SK-MEL-5 (cell line): ENCODE results near the gene DUXB. TPM values are rescaled to one million over a fixed set of nuclear protein-coding genes. Genes with fewer than 3 reads are reported as not detected.
A peak's percentile ranks its signal among the peaks of the same experiment; 100 is the strongest.

Experiments used
- DNase-seq: peaks from one replicate; pipeline ENCODE4 v3.0.0-alpha.2; 2016; ENCODE audit warnings: low read depth, low spot score
- in situ Hi-C: cut with HindIII; loops from 2 replicates; pipeline ENCODE4 v1.10.0; 2016; ENCODE audit warnings: low sequenced_read_pairs, high pct_unique_total_duplicates, low pct_unique_long_range_greater_than_20kb
- small RNA-seq, 2 experiments: library from RNA; depleted of rRNA; stranded (forward); fragments of <200 nt; gene quantifications; one replicate each; pipeline ENCODE3, GENCODE V24; 2014
- total RNA-seq: library from RNA; depleted of rRNA; stranded (reverse); fragments of >200 nt; shearing (Covaris generic); gene quantifications from 2 replicates; pipeline ENCODE4 v1.2.3, GENCODE V29; 2014; rRNA removed

DUXB gene
- total RNA-seq, 1 experiment from 2014 or later = not detected

GRCh38 chr16:75682308-75682707 lies 19.0 kb downstream of the DUXB start:
- in situ Hi-C loops = no loop called here
- no peak for DNase-seq

GRCh38 chr16:75679366-75679765 lies 21.9 kb downstream of the DUXB start:
- in situ Hi-C loops = no loop called here
- DNase-seq = no peak

GRCh38 chr16:75676909-75677308 lies 24.4 kb downstream of the DUXB start, which contains the start of gene CPHXL2:
Gene CPHXL2, minus strand, starts transcription at chr16:75677009. Its CDS starts 10 bp downstream, at chr16:75676999.
- DNase-seq = no peak
- in situ Hi-C loops = no loop called here

- DNase-seq = no peak
- in situ Hi-C loops = no loop called here
Observed at GRCh38 chr16:75667503-75667902, 33.8 kb downstream of the DUXB start.

- in situ Hi-C loops = no loop called here
- DNase-seq = peak; percentile 8
Observed at GRCh38 chr16:75660726-75661302, 40.4 kb downstream of the DUXB start.

GRCh38 chr16:75660321-75660720 lies 40.9 kb downstream of the DUXB start:
- in situ Hi-C loops = no loop called here
- no peak for DNase-seq

GRCh38 chr16:75658175-75658574 lies 43.1 kb downstream of the DUXB start:
- DNase-seq = no peak
- in situ Hi-C loops = no loop called here

- DNase-seq = no peak
- in situ Hi-C loops = no loop called here
Observed at GRCh38 chr16:75653922-75654321, 47.3 kb downstream of the DUXB start.

- peak; percentile 69 for DNase-seq
- in situ Hi-C loops = no loop called here
Observed at GRCh38 chr16:75648265-75649076, 52.8 kb downstream of the DUXB start.

GRCh38 chr16:75647492-75648264 lies 53.6 kb downstream of the DUXB start, which contains the start of the genes KARS1 and TERF2IP:
Gene KARS1, minus strand, starts transcription at chr16:75647665. Its CDS starts 26 bp downstream, at chr16:75647639.
Gene TERF2IP, plus strand, starts transcription at chr16:75647773. Its CDS starts 110 bp downstream, at chr16:75647883.
- in situ Hi-C loops = no loop called here
- DNase-seq = peak; percentile 92

GRCh38 chr16:75647112-75647491 lies 54.2 kb downstream of the DUXB start:
- in situ Hi-C loops = no loop called here
- DNase-seq = no peak

- in situ Hi-C loops = no loop called here
- DNase-seq = no peak
Observed at GRCh38 chr16:75644240-75645012, 56.8 kb downstream of the DUXB start.

Small RNA genes lying within 50 kb of the gene (small RNA-seq; reads per million reads assigned to genes)
- 0 reads per million in 2 experiments for gene RN7SL520P

Other genes with a start within 250 kb of the DUXB start
- 18.1 and 19.3 TPM in 2 replicates for gene TMEM170A, start 236.8 kb downstream of the DUXB start, total RNA-seq
- 10.2 and 11.0 TPM in 2 replicates for gene CHST6, start 206.0 kb downstream of the DUXB start, total RNA-seq
- gene CHST5, start 165.4 kb downstream of the DUXB start, total RNA-seq = 0.08 TPM in 1 of 2 replicates, not detected in the other
- 9.2 and 10.7 TPM in 2 replicates for gene TMEM231, start 145.2 kb downstream of the DUXB start, total RNA-seq
- gene GABARAPL2, start 135.1 kb downstream of the DUXB start, total RNA-seq = 48.7 and 50.5 TPM in 2 replicates
- gene ADAT1, start 78.2 kb downstream of the DUXB start, total RNA-seq = 56.3 and 78.9 TPM in 2 replicates
- gene KARS1, start 53.8 kb downstream of the DUXB start, total RNA-seq = 230 and 243 TPM in 2 replicates
- gene TERF2IP, start 53.7 kb downstream of the DUXB start, total RNA-seq = 36.3 and 41.9 TPM in 2 replicates
- not detected in 2 replicates for gene CPHXL2, start 24.5 kb downstream of the DUXB start, total RNA-seq
- not detected in 2 replicates for gene CPHXL, start 25.0 kb upstream of the DUXB start, total RNA-seq